GM12892 (cell line): ENCODE data around the gene KIFC3.

Experiments used
- POLR2A ChIP-seq: IDR thresholded peaks from 2 replicates; pipeline ENCODE4 v1.6.1; 2011; ENCODE audit warnings: low read depth, low read length, control low read depth
- TAF1 ChIP-seq: IDR thresholded peaks from 2 replicates; pipeline ENCODE4 v1.6.1; 2011; ENCODE audit warnings: low read depth, mild to moderate bottlenecking, control low read depth, low read length, borderline replicate concordance

DNA sequence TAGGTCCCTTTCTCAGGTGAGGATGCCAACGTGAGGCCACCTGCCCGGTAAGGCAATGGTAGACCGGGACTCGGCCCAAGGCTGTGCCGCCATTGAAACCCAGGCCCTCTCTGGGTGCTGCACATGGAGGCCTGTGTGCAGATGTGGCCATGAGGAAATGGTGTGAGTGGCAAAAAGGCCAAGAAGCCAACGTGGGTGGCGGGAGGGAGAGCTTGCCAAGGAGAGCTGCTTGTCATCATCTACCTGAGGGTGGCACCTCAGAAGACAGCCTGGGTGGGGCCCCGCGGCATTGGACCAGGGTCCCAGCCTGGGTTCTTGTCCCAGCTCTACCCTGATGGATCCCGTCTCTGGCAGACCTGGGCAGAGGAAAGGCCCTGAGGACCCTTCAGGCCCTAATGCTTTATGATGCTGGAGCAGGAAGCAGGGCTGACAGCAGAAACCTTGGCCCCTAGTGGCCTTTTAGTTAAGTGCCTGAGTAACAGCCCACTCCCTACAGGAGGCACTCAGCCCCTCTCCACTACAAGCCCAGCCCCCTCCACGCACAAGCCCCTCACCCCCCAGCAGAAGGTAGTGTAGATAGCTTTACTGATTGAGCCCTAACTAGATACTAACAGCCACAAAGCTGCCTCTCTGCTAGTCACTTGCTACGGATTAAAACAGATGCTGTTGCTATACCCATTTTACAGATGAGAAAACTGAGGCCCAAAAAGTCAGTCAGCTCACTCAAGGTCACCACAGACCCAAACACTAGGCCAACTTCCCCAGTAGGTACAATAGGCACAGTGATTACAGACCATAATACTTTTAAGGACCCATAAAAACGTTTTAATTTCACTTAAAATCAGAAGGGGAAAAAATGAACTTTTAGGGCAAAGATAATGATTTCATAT is 26.2 kb upstream of the KIFC3 start:
- no peak for TF ChIP-seq POLR2A
- no peak for TF ChIP-seq TAF1
